Nucleus accumbens (tissue), 56 donors: ENCODE data around the gene SLC22A12.

Experiments
- DNase-seq, 56 donors: peaks; one replicate each; lab custom pipeline; 2025; lab: John Stamatoyannopoulos, UW

SLC22A12 gene

GRCh38 chr11:64602466-64603070 lies 11.5 kb downstream of the SLC22A12 start:
- DNase-seq: no peak

- DNase-seq: no peak
Measured at GRCh38 chr11:64603411-64604110, 12.5 kb downstream of the SLC22A12 start.

GRCh38 chr11:64604458-64605243 lies 13.6 kb downstream of the SLC22A12 start:
- DNase-seq: no peak

- peak in 1 of 56 donors; percentile 12 for DNase-seq
Measured at GRCh38 chr11:64605244-64605560, 14.2 kb downstream of the SLC22A12 start.

GRCh38 chr11:64605656-64606585 lies 14.9 kb downstream of the SLC22A12 start:
- no peak for DNase-seq

- no peak for DNase-seq
Measured at GRCh38 chr11:64606796-64607380, 15.9 kb downstream of the SLC22A12 start.

GRCh38 chr11:64607381-64607985 lies 16.5 kb downstream of the SLC22A12 start:
- no peak for DNase-seq

GRCh38 chr11:64608046-64608445 lies 17.0 kb downstream of the SLC22A12 start:
- peak in 5 of 56 donors; percentile 15 to 44 (median 19) for DNase-seq

GRCh38 chr11:64608636-64609035 lies 17.6 kb downstream of the SLC22A12 start:
- peak in 5 of 56 donors; percentile 18 to 31 (median 24) for DNase-seq

- no peak for DNase-seq
Measured at GRCh38 chr11:64609436-64610047, 18.5 kb downstream of the SLC22A12 start.

- no peak for DNase-seq
Measured at GRCh38 chr11:64610596-64610995, 19.6 kb downstream of the SLC22A12 start.

GRCh38 chr11:64611176-64611575 lies 20.2 kb downstream of the SLC22A12 start:
- DNase-seq: no peak

GRCh38 chr11:64611869-64612646 lies 21.0 kb downstream of the SLC22A12 start:
- DNase-seq: peak in 5 of 56 donors; percentile 12 to 32 (median 16)

- DNase-seq: peak in 1 of 56 donors; percentile 18
Measured at GRCh38 chr11:64613648-64614047, 22.6 kb downstream of the SLC22A12 start.

- DNase-seq: no peak
Measured at GRCh38 chr11:64614917-64615316, 23.9 kb downstream of the SLC22A12 start.

- DNase-seq: no peak
Measured at GRCh38 chr11:64616817-64617216, 25.8 kb downstream of the SLC22A12 start.

- DNase-seq: peak in 21 of 56 donors; percentile 25 to 68 (median 41)
Measured at GRCh38 chr11:64619196-64619595, 28.2 kb downstream of the SLC22A12 start.

- DNase-seq: peak in 36 of 56 donors; percentile 15 to 80 (median 44)
Measured at GRCh38 chr11:64619811-64620380, 28.9 kb downstream of the SLC22A12 start.
